ENCODE measurements around the gene DDAH1. TPM values are rescaled to one million over a fixed set of nuclear protein-coding genes. Genes with fewer than 3 reads are reported as not detected.

DDAH1 gene
- total RNA-seq, 4 donors from 2014 or later = 8.3 to 21.1 (median 13.3) TPM

- 96% methylated on average over 5 of the region's 5 CpGs for WGBS, 2 donors
- no peak overlapping the region for H3K4me3 ChIP-seq (ENCODE audit: low read depth, poor library complexity, severe bottlenecking)
- intact Hi-C loops (cut with DNase I; ENCODE audit: low total_unique reads) = no loop called here
- DNase-seq (ENCODE audit: low spot score in 2 of 2) = no peak
- TF ChIP-seq POLR2A (IDR thresholded peaks at IDR 0.05) = no peak
- TF ChIP-seq CTCF (IDR thresholded peaks at IDR 0.05) = no peak
Measured at GRCh38 chr1:85326851-85327250, 138.1 kb downstream of the DDAH1 start.

- H3K4me3 ChIP-seq (ENCODE audit: low read depth, poor library complexity, severe bottlenecking) = no peak overlapping the region
- 69 to 78% methylated on average over 2 of the region's 2 CpGs for WGBS, 2 donors
- TF ChIP-seq POLR2A (IDR thresholded peaks at IDR 0.05) = no peak
- TF ChIP-seq CTCF (IDR thresholded peaks at IDR 0.05) = no peak
- no peak for DNase-seq (ENCODE audit: low spot score in 2 of 2)
- intact Hi-C loops (cut with DNase I; ENCODE audit: low total_unique reads) = no loop called here
Measured at GRCh38 chr1:85326336-85326735, 138.6 kb downstream of the DDAH1 start.

GRCh38 chr1:85325920-85326319 lies 139.0 kb downstream of the DDAH1 start:
- DNase-seq (ENCODE audit: low spot score in 2 of 2) = no peak
- intact Hi-C loops (cut with DNase I; ENCODE audit: low total_unique reads) = no loop called here
- TF ChIP-seq POLR2A (IDR thresholded peaks at IDR 0.05) (no peak), CTCF (IDR thresholded peaks at IDR 0.05) (no peak)
- no peak overlapping the region for H3K4me3 ChIP-seq (ENCODE audit: low read depth, poor library complexity, severe bottlenecking)

- no peak for TF ChIP-seq CTCF (IDR thresholded peaks at IDR 0.05)
- no peak for TF ChIP-seq POLR2A (IDR thresholded peaks at IDR 0.05)
- no peak for DNase-seq (ENCODE audit: low spot score in 2 of 2)
- H3K4me3 ChIP-seq (ENCODE audit: low read depth, poor library complexity, severe bottlenecking) = no peak overlapping the region
- WGBS, 2 donors = 82 to 85% methylated on average over 5 of the region's 5 CpGs
- intact Hi-C loops (cut with DNase I; ENCODE audit: low total_unique reads) = no loop called here
Measured at GRCh38 chr1:85323770-85324169, 141.2 kb downstream of the DDAH1 start.

GRCh38 chr1:85322655-85323054 lies 142.3 kb downstream of the DDAH1 start:
- no peak for DNase-seq (ENCODE audit: low spot score in 2 of 2)
- intact Hi-C loops (cut with DNase I; ENCODE audit: low total_unique reads) = no loop called here
- TF ChIP-seq POLR2A (IDR thresholded peaks at IDR 0.05) = no peak
- no peak for TF ChIP-seq CTCF (IDR thresholded peaks at IDR 0.05)
- H3K4me3 ChIP-seq (ENCODE audit: low read depth, poor library complexity, severe bottlenecking) = no peak overlapping the region
- WGBS, 2 donors = 67 to 75% methylated on average over 2 of the region's 2 CpGs

- H3K4me3 ChIP-seq (ENCODE audit: low read depth, poor library complexity, severe bottlenecking) = no peak overlapping the region
- TF ChIP-seq CTCF (IDR thresholded peaks at IDR 0.05) (no peak), POLR2A (IDR thresholded peaks at IDR 0.05) (no peak)
- intact Hi-C loops (cut with DNase I; ENCODE audit: low total_unique reads) = no loop called here
- no peak for DNase-seq (ENCODE audit: low spot score in 2 of 2)
- WGBS, 2 donors = 70 to 71% methylated on average over 7 of the region's 7 CpGs
Measured at GRCh38 chr1:85321237-85321964, 143.6 kb downstream of the DDAH1 start.
